ENCODE measurements around the gene NUP62.

DNA sequence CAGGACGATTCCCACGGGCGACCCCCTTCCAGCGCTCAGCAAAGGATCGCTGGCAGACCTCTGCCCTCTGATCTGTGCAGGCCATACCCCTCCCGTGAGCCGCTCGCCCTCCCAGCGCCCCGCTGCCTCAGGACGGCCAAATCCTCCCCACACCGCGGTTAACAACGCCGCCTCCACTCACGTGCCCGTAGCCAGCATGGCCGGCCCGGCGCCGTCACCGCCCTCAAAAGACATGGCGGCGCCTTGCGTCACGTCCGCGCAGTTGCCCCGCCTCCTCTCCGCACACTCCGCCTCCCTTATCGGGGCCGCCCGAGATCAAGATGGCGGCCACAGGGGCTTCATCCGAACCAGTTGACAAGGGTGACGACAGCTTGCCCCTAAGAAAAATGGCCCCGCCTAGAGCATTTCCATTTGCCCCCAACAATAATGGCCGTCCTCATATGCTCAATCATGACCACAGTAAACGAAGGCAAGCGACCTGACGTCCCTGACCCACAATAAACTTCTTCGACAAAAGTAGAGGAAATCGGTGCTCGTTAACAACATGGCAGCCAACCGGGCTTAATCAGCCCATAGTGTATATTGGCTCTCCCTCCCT, 52.8 kb downstream of the NUP62 start:
- TF ChIP-seq POLR2A (IDR thresholded peaks at IDR 0.05; ENCODE audit: low read length) = peak; percentile 52
- no peak for TF ChIP-seq GATA1 (IDR thresholded peaks at IDR 0.05; ENCODE audit: low read depth, low read length)
